AG04450 (cell line): ENCODE data around the gene AQP7. TPM values are rescaled to one million over a fixed set of nuclear protein-coding genes. Genes with fewer than 3 reads are reported as not detected.

Source experiments
- CTCF ChIA-PET: fragments of 300-600, 350-600 bp; formaldehyde crosslinking; extraction: SDS; loops from one replicate; lab custom pipeline; 2022; ENCODE audit warnings: antibody characterized with exemption, inconsistent platforms; lab: Charles Lee
- POLR2A ChIA-PET: fragments of 350-600 bp; formaldehyde crosslinking; extraction: SDS; loops from one replicate; lab custom pipeline; 2021; ENCODE audit warnings: antibody characterized with exemption, inconsistent platforms; lab: Yijun Ruan, JAX
- DNase-seq: peaks from one replicate; pipeline ENCODE4 v3.0.0-alpha.2; 2011; ENCODE audit warnings: low read depth, low spot score
- H3K27ac ChIP-seq: one replicate; pipeline ENCODE4 v1.5.1; 2012; ENCODE audit warnings: low read depth, low read length, control low read depth
- H3K27me3 ChIP-seq: one replicate; pipeline ENCODE4 v1.6.0; 2012; ENCODE audit warnings: low read length; ENCODE audit not compliant: control insufficient read depth, insufficient read depth
- H3K4me3 ChIP-seq: 2 replicates; pipeline ENCODE4 v1.5.1; 2011; ENCODE audit warnings: mild to moderate bottlenecking, low read depth, low read length, control low read depth
- H3K9me3 ChIP-seq: 2 replicates; pipeline ENCODE4 v1.5.1; 2012; ENCODE audit warnings: low read length; ENCODE audit not compliant: control insufficient read depth, insufficient read depth
- polyA plus RNA-seq: library from polyadenylated mRNA; depleted of rRNA; stranded (reverse); fragments of >200 nt; gene quantifications from 2 replicates; pipeline ENCODE4 v1.2.3, GENCODE V29; 2011
- TF ChIP-seq, protein P1 (sequence below): IDR thresholded peaks from 2 replicates; pipeline ENCODE4 v1.5.1; 2011; ENCODE audit warnings: low read depth, low read length, control low read depth, inconsistent platforms

The AQP7 gene
- polyA plus RNA-seq, 1 experiment = 0.11 TPM

DNA sequence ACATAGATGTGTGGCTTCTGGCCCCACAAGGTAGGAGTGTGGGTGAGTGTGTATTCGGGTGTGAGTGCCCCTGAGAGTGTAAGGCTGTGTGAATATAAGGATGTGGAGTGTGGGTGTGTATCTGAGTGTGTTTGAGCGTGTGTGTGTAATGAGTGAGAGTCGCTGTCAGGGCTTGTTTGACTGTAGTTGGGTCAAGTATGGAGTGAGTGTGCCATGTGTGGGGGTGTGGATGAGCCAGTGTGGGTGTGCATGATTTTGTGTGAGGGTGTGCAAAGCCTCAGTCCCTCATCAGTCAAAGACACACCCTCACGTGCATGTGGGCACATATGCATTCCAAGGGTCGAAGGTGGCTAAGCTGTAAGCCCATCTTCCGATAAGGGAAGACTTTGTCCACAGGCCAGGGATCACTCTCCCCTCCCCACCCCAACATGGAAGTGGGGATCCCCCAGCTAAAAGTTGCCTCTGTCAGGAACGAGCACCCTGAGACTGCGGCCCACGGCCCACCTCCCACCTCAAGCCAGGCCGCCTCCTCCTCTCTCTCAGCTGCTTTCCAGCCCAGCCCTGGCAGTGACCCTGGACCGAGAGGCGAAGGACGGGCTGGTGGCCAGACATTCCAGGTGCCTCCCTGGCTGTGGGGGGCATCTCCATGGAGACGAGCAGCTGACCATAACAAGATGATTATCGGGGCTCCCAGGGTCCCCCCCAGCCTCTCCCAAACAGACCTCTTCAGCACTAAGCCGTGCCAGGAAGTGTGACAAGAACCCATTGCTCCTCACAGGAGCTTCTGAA, 32.1 kb upstream of the AQP7 start:
- Histone ChIP-seq H3K27ac (no peak overlapping the region), H3K9me3 (no peaks in the 10 kb centered on the region), H3K27me3 (peaks cover 19% of the 10 kb centered on the region), H3K4me3 (no peak overlapping the region)
- ChIA-PET CTCF (interaction anchor here (1.0 to 4.2 kb wide), 4 partner anchors 13 to 39 kb away, joined by 3 to 26 read pairs (median 5); partner anchors contain the start of genes AQP3 and NOL6), POLR2A (interaction anchor here (0.6 kb wide), 1 partner anchor 22 kb away, joined by 3 read pairs; no protein-coding TSS in a partner anchor)
- no peak for DNase-seq
- TF ChIP-seq, protein P1, sequence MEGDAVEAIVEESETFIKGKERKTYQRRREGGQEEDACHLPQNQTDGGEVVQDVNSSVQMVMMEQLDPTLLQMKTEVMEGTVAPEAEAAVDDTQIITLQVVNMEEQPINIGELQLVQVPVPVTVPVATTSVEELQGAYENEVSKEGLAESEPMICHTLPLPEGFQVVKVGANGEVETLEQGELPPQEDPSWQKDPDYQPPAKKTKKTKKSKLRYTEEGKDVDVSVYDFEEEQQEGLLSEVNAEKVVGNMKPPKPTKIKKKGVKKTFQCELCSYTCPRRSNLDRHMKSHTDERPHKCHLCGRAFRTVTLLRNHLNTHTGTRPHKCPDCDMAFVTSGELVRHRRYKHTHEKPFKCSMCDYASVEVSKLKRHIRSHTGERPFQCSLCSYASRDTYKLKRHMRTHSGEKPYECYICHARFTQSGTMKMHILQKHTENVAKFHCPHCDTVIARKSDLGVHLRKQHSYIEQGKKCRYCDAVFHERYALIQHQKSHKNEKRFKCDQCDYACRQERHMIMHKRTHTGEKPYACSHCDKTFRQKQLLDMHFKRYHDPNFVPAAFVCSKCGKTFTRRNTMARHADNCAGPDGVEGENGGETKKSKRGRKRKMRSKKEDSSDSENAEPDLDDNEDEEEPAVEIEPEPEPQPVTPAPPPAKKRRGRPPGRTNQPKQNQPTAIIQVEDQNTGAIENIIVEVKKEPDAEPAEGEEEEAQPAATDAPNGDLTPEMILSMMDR = no peak

DNA sequence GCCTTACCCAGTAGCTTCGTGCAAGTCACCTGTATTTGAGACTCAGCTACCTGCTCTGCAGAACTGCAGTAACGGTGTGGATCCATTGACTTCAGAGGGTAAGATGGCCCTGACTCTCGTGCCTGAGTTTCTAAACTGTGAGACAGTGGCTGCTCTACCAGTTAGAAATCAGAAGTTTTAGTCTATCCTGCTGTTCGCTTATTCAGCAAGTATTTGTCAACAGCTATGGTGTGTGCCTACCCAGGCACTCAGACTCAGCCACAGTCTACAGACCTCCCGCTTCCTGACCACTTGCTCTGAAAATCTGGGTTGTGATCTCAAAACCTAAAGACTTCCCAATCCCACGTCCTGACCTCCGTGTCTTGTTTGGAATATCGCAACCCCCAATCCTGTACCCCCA, 31.5 kb upstream of the AQP7 start:
- Histone ChIP-seq H3K27ac (no peak overlapping the region), H3K27me3 (peaks cover 19% of the 10 kb centered on the region), H3K9me3 (no peaks in the 10 kb centered on the region), H3K4me3 (no peak overlapping the region)
- TF ChIP-seq, protein P1 = no peak
- ChIA-PET POLR2A (interaction anchor here (0.6 kb wide), 1 partner anchor 21 kb away, joined by 3 read pairs; no protein-coding TSS in a partner anchor), CTCF (interaction anchor here (1.0 to 4.3 kb wide), 4 partner anchors 19 to 59 kb away, joined by 3 to 17 read pairs (median 9); partner anchors contain the start of gene NOL6)
- DNase-seq = no peak

DNA sequence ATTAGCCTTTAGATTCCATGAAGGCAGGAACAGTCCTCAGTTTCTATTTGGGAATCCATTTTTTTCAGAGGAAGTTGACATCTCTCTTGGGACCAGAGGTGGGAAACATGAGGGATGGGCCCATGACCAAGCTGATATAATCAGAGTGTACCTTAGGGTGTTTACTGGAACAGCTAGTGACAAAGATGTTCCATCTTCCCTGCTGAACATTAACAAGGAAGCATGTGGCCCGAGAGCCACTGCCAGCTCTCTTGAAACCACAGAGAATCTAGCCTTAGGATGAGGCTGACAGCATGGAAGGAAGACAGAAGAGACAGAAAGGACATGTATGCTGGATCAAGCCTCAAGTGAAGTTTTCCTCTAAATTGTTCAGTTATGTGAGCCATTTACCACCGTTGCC, 29.1 kb upstream of the AQP7 start:
- TF ChIP-seq, protein P1 = no peak
- ChIA-PET POLR2A (no interaction called here), CTCF (interaction anchor here (0.6 to 4.3 kb wide), 5 partner anchors 16 to 57 kb away, joined by 3 to 17 read pairs (median 3); partner anchors contain the start of gene AQP3)
- no peak for DNase-seq
- H3K27ac ChIP-seq = no peak overlapping the region
- peaks cover 21% of the 10 kb centered on the region for H3K27me3 ChIP-seq
- H3K4me3 ChIP-seq = no peak overlapping the region
- no peaks in the 10 kb centered on the region for H3K9me3 ChIP-seq

DNA sequence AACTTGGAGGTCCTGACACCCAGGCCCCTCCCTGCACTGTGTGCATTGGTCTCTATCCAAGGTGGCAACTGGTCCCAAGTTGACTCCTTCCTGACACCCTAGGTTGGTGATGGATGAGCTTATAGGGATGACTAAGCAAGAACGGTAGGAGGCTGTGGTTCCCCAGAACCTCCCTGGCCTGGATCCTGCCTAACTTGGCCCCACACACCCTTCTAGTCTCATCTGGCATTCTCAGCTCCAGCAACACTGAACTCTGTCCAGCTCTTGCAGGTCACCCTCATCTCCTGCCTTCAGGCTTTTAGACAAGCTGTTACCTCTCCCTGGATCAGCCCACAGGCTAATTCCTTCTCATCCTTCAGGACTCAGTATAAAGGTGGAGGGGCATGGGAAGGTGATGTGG, 28.6 kb upstream of the AQP7 start:
- no peak for DNase-seq
- TF ChIP-seq, protein P1 = no peak
- CTCF ChIA-PET = interaction anchor here (0.6 to 4.3 kb wide), 5 partner anchors 16 to 57 kb away, joined by 3 to 17 read pairs (median 3); partner anchors contain the start of gene AQP3
- no peak overlapping the region for H3K4me3 ChIP-seq
- H3K9me3 ChIP-seq = no peaks in the 10 kb centered on the region
- H3K27ac ChIP-seq = no peak overlapping the region
- peaks cover 17% of the 10 kb centered on the region for H3K27me3 ChIP-seq
- POLR2A ChIA-PET = no interaction called here
